ENCODE measurements around the gene SCD. TPM values are rescaled to one million over a fixed set of nuclear protein-coding genes. Genes with fewer than 3 reads are reported as not detected.
A peak's percentile ranks its signal among the peaks of the same experiment; 100 is the strongest.

SCD gene
- total and polyA plus RNA-seq, 2 of the 13 experiments (the other 11 are each of a cell fraction or from before 2014, with no cell fraction given) = 492 to 512 TPM

- TF ChIP-seq, protein P1, sequence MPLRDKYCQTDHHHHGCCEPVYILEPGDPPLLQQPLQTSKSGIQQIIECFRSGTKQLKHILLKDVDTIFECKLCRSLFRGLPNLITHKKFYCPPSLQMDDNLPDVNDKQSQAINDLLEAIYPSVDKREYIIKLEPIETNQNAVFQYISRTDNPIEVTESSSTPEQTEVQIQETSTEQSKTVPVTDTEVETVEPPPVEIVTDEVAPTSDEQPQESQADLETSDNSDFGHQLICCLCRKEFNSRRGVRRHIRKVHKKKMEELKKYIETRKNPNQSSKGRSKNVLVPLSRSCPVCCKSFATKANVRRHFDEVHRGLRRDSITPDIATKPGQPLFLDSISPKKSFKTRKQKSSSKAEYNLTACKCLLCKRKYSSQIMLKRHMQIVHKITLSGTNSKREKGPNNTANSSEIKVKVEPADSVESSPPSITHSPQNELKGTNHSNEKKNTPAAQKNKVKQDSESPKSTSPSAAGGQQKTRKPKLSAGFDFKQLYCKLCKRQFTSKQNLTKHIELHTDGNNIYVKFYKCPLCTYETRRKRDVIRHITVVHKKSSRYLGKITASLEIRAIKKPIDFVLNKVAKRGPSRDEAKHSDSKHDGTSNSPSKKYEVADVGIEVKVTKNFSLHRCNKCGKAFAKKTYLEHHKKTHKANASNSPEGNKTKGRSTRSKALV (CRISPR knock-in tag; IDR thresholded peaks at IDR 0.05) = no peak
- TF ChIP-seq RXRB (CRISPR knock-in tag; IDR thresholded peaks at IDR 0.05; ENCODE audit: borderline replicate concordance) = no peak
- no peak for TF ChIP-seq HOXA9 (CRISPR knock-in tag; IDR thresholded peaks at IDR 0.05; ENCODE audit: borderline replicate concordance)
- 0 out of 2 replicates have a peak, but pooled peaks have one; percentile 16 for TF ChIP-seq HDAC1 (CRISPR knock-in tag; IDR thresholded peaks at IDR 0.05)
- no peak for TF ChIP-seq GRHL1 (CRISPR knock-in tag; conservative IDR thresholded peaks at IDR 0.05)
- TF ChIP-seq POLR2A (IDR thresholded peaks at IDR 0.05; ENCODE audit: insufficient read depth in 1 of 2, low read depth in 2 of 2, low read length in 2 of 2) = peak in 1 of 2 experiments; percentile 27; a peak in 1 of 4 replicates
- TF ChIP-seq, protein P2, sequence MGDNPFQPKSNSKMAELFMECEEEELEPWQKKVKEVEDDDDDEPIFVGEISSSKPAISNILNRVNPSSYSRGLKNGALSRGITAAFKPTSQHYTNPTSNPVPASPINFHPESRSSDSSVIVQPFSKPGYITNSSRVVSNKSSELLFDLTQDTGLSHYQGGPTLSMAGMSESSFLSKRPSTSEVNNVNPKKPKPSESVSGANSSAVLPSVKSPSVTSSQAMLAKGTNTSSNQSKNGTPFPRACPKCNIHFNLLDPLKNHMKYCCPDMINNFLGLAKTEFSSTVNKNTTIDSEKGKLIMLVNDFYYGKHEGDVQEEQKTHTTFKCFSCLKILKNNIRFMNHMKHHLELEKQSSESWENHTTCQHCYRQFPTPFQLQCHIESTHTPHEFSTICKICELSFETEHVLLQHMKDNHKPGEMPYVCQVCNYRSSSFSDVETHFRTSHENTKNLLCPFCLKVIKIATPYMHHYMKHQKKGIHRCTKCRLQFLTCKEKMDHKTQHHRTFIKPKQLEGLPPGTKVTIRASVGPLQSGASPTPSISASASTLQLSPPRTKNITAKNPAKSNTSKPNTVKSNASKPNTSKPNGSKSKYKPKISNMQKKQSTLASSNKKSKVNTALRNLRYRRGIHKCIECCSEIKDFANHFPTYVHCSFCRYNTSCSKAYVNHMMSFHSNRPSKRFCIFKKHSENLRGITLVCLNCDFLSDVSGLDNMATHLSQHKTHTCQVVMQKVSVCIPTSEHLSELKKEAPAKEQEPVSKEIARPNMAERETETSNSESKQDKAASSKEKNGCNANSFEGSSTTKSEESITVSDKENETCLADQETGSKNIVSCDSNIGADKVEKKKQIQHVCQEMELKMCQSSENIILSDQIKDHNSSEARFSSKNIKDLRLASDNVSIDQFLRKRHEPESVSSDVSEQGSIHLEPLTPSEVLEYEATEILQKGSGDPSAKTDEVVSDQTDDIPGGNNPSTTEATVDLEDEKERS (CRISPR knock-in tag; IDR thresholded peaks at IDR 0.05) = 0 out of 2 replicates have a peak, but pooled peaks have one; percentile 37
- no peak for TF ChIP-seq BATF2 (CRISPR knock-in tag; IDR thresholded peaks at IDR 0.05)
- no peak for TF ChIP-seq ZNF318 (CRISPR knock-in tag; IDR thresholded peaks at IDR 0.05)
- TF ChIP-seq TP53 (CRISPR knock-in tag; conservative IDR thresholded peaks at IDR 0.05) = no peak
- TF ChIP-seq ZBTB21 (CRISPR knock-in tag; IDR thresholded peaks at IDR 0.05) = no peak
- 0 out of 2 replicates have a peak, but pooled peaks have one; percentile 39 for TF ChIP-seq TOPORS (CRISPR knock-in tag; IDR thresholded peaks at IDR 0.05)
- TF ChIP-seq ATF7-NPFF (CRISPR knock-in tag; IDR thresholded peaks at IDR 0.05; ENCODE audit: low read depth) = no peak
Measured at GRCh38 chr10:100349087-100349486, 2.1 kb downstream of the SCD start (continued).
